Endometrial microvascular endothelial cells (primary cell): ENCODE measurements around the gene FAM43A. TPM values are rescaled to one million over a fixed set of nuclear protein-coding genes. Genes with fewer than 3 reads are reported as not detected.

ENCODE experiments used
- in situ Hi-C: cut with HindIII; loops from 2 replicates; pipeline ENCODE4 v1.10.0; 2017; ENCODE audit warnings: low sequenced_read_pairs, low pct_unique_long_range_greater_than_20kb; ENCODE audit errors: inconsistent ontology term
- total RNA-seq: library from RNA; depleted of rRNA; stranded (reverse); fragments of >200 nt; gene quantifications from one replicate; pipeline ENCODE4 v1.2.3, GENCODE V29; 2015; ENCODE audit errors: inconsistent ontology term

The FAM43A gene
- total RNA-seq, 1 donor from 2014 or later: 261 TPM

DNA sequence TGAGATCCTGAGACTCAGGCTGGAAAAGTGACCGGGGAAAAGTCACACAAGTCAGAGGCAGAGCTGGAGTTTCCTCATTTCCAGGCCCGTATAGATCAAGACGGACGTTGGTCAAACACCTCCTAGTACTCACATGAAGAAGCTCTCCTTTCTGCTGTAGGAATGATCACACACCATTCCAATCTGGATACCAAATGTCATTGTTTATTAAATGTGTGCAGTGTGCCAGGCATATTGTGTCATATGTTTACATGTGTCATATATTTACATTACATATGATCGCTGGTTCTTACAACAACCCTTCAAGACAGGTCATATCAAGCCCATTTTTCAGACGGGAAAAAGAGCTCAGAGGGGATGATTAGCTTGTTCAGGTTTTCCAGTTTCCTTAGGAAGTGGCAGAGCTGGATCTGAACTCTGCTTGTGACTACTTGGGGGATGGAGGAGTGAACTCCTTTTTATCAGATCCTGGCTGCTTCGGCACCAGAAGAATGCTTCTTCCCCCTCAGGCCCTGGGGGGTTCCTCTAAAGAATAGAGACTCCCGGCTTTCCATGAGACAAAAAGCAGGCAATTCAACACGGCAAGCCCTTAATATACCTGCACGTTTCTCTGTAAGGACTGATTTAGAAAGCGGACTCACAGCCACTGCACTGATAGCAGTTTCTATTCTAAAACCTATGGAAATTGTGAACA, 41.9 kb downstream of the FAM43A start:
- in situ Hi-C loops: no loop called here

DNA sequence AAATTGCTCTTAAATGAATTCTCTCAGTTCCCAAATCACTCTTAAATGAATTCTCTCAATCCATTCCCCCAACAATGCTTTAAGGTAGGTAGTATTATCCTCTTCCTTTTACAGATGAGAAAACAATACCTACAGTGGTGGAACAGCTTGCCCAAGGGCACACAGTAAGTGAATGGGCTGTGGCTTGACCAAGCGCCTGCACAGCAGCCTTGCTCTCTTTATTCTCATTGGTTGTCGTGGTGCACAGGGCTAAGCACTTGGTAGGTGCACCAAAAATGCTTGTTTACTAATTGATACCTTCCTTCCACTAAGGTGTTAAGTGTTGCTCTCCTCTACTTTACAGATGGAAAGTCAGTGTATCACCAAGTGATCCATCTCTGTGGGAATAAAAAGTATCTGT, 43.3 kb downstream of the FAM43A start:
- in situ Hi-C loops: no loop called here

DNA sequence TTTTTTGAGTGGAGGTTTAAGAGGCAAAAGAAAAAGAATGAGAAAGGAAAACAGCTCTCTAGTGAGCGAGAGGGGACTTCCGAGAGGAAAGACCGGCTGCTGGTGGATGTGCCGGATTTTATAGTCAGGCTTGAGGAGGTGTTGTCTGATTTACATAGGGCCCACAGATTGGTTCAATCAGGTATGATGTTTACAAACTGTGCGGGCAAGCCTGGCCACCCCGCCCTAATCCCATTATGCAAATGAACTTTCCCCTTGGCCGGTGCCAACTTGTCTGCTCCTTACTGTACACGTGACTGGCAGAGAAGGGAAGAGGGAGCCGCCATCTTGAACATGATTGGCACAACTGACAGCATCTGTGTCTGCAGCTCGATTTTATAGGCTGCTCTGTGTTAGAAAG, 44.7 kb downstream of the FAM43A start:
- in situ Hi-C loops: no loop called here

DNA sequence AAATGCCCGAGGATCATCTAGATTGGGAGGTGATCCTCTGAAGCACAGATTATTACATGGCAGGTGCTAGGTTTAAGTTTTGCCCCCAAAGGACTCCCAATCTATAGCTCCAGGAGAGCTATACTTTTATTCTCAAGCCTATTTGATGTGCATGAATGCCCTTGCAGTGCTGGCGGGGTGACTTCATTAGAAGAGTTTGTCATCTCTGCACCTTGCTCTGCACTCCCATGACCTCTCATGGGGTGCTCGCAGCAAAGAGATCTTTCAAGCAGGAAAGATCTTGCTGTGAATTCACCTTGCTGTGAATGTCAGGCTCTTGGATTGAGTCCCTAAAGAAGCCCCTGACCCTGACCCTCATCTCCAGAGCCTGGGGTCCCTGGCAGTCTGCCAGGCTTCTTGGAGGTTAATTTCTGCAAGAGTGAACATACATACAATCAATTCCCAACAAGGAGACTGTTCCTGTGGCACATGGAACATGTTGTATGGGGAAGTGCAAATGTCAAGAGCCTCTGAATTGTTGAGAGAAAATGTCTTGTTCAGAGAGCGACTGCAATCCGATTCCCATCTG, 45.9 kb downstream of the FAM43A start:
- in situ Hi-C loops: no loop called here

DNA sequence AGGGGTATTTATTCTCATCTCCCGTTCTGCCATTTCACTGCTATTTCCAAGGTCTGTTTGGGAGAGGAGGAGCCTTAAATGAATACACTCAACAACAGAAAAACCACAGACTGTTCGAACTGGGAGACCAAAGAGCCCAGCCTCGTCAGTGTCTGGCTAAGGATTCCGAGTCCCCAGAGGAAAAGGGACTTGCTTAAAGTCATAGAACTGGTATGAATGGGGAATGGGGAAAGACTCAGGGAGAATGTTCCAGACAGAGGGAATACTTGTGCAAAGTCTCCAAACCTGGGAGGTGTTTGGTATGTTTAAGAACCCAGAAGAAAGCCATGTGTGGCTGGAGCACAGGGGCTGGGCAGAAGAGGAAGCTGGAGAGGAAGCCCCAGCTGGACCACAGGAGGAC, 46.9 kb downstream of the FAM43A start:
- in situ Hi-C loops: no loop called here

DNA sequence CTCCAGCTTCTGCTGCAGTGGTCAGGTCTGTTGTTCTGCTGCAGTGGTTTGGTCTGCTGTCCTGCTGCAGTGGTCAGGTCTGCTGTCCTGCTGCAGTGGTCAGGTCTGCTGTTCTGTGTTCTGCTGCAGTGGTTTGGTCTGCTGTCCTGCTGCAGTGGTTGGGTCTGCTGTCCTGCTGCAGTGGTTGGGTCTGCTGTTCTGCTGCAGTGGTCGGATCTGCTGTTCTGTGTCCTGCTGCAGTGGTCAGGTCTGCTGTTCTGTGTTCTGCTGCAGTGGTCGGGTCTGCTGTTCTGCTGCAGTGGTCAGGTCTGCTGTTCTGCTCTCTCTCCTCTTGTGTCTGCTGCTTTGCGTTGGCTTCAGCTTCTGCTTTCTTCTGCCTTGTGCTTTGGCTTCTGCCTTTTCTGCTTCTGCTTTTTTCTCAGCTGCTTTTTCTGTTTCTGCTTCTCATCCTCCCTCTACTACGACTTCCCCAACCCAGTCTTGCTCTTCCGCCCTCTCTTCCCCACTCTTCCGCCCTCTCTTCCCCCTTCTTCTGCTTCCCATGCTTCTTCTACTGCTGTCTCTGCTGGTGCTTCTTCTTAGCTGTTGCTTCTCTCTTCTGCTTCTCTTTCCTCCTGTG, 50.7 kb downstream of the FAM43A start:
- in situ Hi-C loops: no loop called here

DNA sequence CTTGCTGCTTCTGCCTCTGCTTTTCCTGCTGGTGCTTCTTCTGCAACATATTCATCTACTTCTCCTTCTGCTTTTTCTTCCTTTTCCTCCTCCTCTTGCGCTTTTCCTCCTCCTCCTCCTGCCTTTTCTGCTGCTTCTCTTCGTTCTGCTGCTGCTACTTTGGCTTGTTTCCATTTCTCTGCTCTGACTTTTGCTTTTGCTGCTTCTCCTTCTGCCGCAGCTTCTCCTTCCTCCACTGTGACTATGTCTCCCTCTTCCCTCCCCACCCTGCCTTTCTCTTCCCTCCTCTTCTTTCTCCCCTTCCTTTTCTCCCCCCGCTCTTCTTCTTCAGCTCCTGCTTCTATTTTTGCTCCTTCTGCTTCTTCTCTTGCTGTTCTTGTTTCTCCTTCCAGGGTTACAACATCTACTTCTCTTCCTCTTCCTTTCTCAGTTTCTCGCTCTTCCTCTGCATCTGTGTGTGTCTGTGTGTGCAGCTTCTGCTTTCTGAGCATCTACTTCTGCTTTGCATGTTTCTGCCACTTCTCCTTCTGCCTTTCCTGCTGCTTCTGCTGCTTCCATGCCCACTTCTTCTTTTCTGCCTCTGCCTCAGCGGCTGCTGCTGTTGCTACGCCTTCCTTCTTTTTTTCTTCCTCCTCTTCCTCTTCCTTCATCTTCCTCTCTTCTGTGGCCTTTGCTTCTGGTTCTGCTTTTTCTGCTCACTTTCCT, 51.4 kb downstream of the FAM43A start:
- in situ Hi-C loops: no loop called here

Other genes starting within 250 kb of the FAM43A start
- 251 TPM for gene ATP13A3, start 198.9 kb upstream of the FAM43A start, total RNA-seq
- 69.5 TPM for gene TMEM44, start 52.5 kb upstream of the FAM43A start, total RNA-seq
- gene LSG1, start 13.7 kb upstream of the FAM43A start, total RNA-seq: 58.9 TPM